GM21786 (cell line): Measurements from ENCODE around the gene HOXD4.

Experiments
- ATAC-seq: cut with Tn5 transposase; IDR thresholded peaks from one replicate; pipeline ENCODE4 v1.9.1; 2021; ENCODE audit not compliant: unreplicated experiment

The HOXD4 gene

DNA sequence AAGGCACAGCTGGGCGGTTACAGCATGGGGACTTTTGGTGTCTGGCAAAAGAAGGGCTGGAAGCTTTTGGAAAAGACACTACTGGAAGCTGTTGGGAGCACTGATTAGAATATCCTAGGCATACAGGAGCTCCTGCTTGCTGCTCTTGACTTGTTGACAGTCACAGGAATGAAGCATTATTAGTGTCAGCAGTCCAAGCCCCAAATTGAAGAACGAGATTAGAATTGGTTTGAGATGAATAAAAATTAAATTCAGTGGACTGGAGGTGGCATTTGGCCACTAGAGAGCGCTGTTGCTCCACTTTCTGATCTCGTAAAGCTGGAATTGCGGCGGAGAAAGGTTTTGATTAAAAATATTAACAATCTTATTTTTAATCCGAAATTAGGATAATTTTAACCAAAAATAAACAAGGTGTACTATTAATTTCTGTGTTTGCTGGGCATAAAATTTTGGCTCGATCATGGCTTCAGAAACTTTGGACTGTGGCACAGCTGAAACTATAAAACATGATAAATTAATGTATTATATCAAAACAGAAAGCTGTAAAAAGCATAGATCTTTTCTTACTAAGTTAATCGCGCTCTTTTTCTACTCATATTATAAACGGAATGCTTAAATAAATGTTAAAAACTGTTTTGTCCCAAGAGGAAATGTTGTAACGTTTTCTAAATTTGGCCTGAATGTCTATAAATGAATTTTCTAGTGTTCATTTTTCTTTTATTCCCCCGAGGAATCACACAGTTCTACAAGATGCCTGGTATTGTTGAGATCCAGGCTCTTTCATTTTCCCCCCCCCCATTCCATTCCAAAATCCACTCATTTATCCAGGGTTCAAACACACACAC is 24.2 kb upstream of the HOXD4 start:
- ATAC-seq: no peak

DNA sequence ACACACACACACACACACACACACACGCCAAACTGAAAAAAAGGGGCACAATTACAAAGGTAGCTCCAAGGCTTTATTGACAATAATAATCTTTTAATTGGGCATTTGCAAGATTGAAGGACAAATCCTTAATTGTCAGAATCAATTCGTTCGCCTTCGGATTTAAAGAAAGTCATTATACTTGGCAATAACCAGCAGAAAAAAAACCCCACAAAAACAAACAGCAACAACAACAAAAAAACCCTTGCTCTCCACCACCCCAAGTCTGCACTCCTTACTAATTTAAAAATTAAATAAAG is 23.6 kb upstream of the HOXD4 start:
- no peak for ATAC-seq

DNA sequence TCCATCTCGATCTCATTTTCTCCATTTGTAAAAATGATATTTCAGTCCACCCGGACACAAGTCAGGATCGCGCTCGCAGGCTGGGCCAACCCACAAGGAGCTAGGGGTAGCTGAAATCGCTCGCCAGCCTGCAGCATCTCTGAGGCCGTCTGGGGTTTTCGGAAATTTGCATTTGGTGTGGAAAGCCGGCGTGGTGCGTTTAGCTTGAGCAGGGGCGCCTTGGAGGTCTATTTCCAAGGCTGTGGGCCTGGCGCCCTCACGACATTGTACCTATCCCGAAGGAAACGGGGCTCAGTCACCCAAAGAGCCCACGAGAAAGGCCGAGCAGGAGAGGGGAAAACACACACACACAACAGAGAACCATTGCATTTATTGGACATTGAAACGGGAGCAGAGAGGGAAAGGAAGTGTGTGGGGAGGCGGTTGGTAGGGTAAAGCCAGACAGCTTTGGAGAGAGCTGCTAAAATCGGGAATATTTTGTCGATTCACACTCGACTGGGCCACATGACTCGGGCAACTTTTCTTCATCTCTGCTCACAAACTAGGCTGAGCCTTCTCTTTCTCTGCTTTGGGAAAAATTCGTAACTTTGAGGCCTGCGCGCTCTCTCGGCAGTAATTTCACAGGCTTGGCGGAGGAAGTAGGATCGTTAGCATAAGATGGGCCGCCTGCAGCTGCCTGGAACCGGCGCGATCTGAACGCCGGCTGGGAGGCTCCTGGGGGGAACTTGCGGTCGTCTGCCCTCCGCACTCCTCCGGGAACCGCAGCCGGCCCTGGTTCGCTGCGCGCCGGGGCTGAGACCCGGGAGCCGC is 23.0 kb upstream of the HOXD4 start:
- no peak for ATAC-seq

DNA sequence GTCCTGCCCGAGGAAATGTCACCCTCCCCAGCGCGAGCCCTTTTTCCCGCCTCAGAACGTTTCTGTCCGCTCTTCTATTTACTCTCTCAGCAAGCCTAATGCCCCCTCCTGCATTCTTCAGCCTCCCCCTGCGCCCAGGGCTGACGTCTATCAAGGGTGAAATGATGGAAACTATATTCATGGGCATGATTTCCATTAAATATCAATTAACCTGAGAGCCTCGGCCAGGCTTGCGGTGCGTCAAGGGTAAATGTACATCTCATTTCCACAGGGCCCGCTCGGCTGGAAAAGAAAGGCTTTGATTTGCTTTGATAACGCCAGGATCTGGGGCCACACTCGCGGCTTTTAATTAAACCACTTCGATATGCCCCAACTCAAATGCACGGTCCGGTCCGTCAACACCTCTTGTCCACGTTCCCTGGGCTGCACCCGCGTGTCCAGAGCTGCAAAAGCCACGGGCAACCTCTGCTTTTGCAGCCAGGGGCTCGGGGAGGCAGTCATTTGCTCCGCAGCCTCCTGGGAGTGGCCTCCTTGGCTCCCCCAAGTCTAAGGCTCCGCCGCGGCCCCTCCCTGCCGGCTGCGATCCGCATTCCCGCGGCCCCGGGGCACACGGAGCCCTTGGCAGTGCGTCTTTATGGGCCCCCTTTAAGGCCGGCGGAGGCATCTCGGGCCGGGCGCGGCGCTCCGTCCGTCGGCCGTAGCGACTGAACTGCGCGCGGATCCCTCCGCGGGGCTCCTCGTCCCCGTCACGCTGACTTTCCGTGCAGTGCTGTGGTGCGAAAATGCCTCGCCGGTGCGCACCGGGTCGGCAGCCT is 22.2 kb upstream of the HOXD4 start, which contains the start of gene HOXD8:
Gene HOXD8, plus strand, starts transcription at position 724 of the 815 bp plus-strand sequence. CDS start 662 bp downstream, outside the sequence.
- no peak for ATAC-seq

DNA sequence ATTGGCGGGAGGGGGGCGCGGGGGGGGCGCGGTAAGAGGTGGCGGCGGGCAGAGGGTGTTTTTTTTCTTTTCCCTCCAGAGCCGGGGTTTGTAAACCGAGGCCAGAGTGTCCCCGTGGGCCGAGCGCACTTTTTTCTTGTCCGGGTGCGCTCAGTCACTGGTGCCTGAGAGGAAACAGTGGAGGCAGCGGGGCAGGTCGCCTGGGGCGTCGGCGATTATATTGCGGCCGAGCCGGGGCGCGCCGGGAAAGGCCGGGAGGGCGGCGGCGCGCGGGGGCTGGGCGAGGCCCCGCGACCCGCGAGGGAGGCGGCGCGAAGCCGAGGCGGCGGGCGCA is 21.6 kb upstream of the HOXD4 start:
- no peak for ATAC-seq

DNA sequence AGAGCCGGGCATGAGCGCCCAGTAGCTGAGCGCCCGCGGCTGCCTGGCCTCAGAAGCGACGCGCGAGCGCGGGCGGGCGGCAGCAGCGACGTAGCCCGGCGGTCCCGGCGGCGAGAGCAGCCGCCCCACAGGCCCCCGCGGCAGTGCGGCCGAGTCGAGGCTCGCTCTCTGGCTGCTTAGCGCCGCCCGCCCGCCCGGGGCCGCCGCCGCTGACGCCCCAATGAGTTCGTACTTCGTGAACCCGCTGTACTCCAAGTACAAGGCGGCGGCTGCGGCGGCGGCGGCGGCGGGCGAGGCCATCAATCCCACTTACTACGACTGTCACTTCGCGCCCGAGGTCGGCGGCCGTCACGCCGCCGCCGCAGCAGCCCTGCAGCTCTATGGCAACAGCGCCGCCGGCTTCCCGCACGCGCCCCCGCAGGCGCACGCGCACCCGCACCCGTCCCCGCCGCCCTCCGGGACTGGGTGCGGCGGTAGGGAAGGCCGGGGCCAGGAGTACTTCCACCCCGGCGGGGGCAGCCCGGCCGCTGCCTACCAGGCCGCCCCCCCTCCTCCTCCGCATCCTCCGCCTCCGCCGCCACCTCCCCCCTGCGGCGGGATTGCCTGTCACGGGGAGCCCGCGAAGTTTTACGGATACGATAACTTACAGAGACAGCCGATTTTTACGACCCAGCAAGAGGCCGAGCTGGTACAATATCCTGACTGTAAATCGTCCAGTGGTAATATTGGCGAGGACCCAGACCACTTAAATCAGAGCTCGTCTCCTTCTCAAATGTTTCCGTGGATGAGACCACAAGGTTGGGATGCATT is 21.0 kb upstream of the HOXD4 start:
- ATAC-seq: no peak

DNA sequence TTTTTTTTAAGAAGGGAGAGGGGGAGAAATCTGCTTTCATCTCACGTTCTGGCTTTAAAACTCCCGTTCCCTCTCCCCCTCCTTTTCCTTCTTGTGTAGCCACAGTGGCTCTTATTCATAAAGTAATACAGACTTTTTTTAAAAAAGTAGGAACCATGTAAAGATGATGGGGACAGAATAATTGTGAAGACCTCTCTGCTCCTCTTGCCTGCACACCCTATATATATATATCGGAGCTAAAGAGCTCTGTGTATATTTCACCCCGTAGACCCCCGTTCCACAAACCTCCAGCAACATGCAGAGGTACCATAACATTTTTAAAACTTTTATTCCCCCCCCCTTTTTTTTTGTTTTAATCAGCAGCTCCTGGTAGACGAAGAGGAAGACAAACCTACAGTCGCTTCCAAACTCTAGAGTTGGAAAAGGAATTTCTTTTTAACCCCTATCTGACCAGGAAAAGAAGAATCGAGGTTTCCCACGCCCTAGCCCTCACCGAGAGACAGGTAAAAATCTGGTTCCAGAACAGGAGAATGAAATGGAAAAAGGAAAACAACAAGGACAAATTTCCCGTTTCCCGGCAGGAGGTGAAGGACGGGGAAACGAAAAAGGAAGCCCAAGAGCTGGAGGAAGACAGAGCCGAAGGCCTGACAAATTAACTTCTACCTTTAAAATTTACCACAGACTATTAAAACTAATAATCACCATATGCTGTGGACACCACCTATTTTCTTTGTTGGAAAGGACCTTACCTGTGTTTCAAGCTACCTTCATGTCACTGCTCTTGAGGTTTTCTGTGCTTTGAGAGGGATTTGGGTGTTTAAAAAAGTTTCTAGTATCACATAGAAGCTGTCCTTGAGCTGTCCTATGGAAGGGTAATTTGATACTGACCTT is 20.1 kb upstream of the HOXD4 start:
- ATAC-seq: no peak

DNA sequence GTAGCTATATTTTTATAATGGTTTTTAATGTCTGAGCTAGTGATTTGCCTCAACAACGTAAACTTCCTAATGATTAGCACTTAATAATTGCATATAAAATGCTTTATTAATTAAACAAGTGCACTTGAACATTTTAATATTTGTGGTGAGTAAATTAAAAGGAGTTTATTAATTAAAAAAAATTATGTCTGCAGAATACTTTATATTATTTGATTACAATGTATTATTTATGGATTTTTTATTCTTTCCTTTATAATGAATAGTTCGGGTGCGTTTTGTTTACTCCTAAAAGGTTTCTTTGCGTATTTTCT is 19.5 kb upstream of the HOXD4 start:
- no peak for ATAC-seq

DNA sequence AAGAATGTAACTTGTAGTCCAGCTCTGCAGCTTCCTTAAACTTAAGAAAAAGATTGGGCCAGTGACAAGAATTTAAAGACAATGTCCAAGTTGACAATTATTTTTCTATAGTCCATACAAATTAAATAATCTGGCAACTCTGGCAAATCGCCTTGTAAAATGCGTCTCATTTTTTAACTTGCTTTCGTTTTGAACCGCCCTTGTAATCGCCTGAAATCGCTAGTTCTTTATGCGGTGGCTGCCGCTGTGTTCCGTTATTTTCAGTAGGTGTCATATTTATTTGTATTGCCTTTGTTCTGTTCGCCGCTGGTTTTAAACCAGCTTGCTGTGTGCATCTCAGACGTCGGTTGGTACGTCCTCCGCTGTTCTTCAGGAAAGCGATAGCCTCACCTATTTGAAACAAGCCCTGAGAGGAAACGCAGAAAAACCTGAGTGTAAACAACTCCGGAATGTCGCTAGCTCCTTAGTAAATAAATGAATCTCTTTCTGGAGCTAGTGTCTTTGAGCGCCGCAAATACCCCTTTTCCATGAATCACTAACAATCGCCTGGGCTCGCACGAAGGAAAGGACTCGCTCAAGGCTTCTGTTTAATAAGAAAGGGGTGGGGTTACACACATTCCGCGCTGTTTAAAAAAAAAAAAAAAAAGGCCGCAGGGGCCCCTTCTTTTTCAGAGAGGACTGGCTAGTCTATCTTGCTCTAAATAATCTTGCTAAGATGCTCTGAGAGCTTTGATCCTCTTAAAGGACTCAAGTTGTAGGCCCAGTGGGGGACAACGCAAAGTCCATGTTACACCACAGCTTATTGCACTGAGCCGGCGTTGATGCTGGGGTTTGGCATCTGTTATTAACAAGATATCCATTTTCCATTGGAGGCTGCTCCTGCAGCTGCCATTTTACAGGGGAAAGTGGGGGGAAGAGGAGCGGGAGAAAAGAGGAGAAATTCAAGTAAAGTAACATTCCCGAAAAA is 18.9 kb upstream of the HOXD4 start:
- ATAC-seq: no peak

DNA sequence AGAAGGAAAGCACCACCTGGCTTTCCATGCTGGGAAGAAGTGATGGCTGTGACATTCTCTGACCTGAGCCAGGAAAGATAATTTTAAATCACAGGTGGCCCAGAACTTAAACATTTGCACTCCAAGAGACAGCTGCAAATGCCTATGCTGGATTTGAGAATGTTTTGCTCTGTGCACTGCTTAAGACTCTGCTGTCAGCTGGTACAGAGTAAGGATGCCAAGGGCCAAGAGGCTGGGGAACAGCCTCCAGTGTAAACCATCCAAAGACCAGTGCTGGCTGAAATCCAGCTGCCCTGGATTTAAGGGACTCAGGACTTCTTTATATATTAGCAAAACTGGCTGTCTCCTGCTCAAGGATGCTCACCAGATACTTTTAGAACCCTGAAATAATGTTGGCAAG is 18.0 kb upstream of the HOXD4 start:
- no peak for ATAC-seq

DNA sequence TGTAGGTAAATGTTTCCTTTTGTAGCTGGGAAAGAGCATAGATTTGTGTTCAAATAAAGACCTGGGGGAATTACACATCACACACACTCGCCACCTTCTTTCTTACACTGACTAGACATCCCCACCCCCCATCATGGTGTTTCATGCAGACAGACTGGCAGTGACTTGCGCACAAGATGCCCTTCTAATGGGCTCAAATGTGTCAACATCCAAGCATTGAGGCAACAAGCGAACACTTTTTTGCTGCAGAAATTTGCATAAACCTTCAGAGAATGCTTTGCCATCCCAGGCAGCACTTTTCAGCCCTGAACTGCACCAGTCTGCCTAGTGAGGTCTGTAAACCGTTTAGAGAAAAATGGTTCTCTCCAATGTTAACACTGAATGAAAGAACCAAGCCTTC is 17.3 kb upstream of the HOXD4 start:
- no peak for ATAC-seq

DNA sequence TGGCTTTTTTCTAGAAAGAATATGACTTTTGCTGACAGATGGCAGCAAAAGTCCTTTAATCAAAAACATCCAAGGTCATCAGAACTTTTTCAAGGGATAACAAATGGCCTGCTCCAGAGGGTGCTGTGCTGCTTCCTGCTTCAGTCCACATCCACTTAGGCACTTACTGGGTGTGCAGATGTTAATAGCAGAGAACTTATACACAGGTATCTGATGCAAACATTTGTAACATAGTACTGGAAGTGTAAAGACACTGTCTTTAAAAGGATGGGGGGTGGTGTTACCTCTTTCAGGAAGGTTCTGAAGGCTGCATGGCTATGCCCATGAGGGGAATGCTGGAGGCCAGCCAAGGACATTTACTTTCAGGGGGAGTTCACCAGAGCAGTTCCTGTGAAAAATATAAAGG is 16.3 kb upstream of the HOXD4 start:
- no peak for ATAC-seq

DNA sequence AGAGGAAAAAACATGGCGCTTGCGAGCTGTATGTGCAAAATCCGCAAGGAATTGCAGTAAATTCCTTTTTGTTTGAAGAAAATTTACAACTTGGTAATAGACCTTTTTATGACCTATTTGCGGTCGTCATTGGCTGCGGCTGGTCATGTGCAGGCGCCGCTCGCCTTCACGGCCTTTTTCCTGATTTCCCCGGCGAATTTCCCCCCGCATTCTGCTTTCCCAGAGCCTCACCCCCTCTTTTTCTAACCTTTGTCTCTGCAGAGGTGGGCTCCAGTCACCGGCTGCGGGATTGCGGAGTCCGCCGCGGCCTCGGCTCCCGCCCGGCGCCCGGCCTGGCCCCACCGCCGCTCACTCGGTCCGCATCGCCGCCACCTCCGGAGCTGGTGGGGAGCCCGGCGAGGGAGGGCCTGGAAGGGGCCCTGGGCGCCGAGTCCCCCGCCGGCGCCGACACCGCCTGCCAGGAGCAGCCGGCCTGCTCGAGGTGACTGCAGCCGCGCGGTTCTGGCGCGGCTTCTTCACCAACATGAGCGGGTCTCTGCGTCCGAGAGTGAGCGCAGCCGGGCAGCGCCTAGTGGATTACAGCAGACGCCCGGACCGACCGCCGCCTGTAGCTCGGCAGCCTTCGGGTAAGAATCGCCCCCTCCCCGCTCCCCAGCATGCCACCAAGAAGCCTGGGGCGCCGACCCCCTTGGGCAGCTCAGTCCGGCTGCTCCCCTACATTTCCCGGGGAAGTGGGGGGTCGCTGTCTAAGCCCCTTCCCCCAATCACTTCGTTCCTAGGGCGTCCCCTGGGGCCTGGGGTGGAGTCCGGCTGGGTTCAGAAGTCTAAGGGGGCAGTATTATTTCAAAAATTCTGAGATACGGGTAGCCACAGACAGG is 14.7 kb upstream of the HOXD4 start:
- no peak for ATAC-seq

DNA sequence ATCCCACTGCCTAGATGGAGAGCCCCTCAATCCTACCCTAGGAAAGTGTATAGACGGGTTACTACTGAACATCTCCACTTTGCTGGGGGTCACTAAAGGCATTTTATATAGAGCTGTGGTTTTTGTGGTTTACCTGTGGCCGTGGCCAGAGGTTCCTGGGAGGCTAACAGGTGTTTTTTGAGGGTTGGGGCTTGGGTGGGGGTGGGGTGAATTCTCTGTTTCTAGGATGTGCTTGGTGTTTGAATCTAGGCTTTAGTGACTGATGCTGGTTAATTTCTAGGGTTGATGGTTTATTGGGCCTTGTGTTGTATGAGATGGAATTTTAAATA is 14.1 kb upstream of the HOXD4 start:
- no peak for ATAC-seq

DNA sequence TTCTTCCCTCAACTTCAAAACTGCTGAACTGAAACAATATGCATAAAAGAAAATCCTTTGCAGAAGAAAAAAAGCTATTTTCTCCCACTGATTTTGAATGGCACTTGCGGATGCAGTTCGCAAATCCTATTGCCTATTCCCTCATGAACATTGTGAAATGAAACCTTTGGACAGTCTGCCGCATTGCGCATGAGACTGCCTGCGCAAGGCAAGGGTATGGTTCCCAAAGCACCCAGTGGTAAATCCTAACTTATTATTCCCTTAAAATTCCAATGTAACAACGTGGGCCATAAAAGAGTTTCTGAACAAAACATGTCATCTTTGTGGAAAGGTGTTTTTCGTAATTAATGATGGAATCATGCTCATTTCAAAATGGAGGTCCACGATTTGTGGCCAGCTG is 13.4 kb upstream of the HOXD4 start:
- ATAC-seq: no peak

DNA sequence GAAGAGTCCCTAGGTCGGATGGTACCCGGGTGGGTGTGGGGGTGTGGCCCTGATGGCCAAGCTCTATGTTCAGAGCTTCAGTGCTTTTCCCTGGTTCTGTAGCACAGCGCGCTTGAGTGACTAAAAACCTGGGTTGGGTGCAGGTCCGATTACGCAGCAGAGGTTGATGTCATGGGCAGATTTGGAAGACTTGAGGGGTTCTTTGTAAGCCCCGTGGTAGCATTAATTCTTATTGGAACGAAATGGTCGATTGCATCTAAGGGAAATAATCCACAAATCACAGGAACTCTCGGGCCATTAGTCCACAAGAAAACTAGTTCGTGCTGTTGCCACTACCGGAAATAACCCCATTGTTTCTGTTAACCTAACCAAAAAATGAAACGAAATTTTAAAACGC is 12.8 kb upstream of the HOXD4 start:
- no peak for ATAC-seq

DNA sequence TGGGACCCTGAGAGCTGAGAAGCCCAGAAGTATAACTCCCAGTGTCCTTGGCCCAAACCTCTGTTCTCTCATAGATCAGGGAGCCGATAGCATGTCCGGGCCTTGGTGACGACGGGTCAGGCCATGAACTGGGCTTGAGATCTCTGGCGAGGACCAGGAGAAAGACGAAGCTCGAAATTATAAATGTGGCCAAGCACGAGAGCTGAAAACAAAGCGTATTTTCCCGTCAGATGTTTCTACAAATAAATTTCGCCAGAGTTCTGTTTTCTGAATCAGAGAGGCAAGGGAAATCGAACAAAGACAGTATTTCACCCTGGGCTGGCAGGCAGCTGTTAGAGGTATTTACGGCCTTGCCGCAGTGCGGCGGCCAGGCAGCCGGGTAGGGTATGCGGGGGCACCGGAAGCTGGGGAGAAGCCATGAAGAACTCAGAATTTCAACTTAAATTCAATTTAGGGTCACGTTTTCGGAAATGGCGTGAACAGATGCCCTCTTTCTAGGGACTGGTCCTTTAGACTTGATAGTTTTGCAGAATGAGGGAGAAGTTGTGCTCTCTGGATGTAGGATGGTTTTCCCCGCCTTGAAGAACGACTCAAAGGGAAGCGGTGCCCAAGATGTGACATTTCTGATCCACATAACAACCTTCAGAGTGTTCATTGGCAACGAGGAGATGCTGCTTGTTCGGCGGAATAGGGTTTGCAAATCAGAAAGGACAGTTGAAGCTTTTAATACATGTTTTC is 12.3 kb upstream of the HOXD4 start:
- no peak for ATAC-seq
